ENCODE measurements around the gene EIF1. TPM values are rescaled to one million over a fixed set of nuclear protein-coding genes. Genes with fewer than 3 reads are reported as not detected.

Gene EIF1
- total RNA-seq, 2 donors from 2014 or later, result 99.5 to 120 TPM

DNA sequence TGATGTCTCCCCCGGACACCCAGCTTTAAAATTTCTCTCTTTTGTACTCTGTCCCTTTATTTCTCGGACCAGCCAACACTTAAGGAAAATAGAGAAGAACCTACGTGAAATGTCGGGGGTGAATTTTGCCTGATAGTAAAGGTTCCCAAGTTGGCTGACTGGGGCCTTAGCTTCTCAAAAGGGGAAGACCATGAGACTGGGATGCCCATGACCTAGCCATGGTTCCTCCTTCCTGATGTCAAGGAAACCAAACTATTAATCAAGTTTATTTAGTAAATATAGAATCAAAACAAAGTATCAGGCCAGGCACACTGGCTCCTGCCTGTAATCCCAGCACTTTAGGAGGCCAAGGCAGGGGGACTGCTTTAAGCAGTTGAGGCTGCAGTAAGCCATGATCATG, 2.4 kb upstream of the EIF1 start:
- no peak for TF ChIP-seq CTCF (IDR thresholded peaks at IDR 0.05)
- no peak for TF ChIP-seq POLR2A (IDR thresholded peaks at IDR 0.05)
- intact Hi-C loops (cut with DNase I), result no loop called here
- ATAC-seq (no peak), DNase-seq (no peak)
- H3K9me3 ChIP-seq, result no peaks in the 10 kb centered on the region
- no peaks in the 10 kb centered on the region for H3K27me3 ChIP-seq
- no peak overlapping the region for H3K4me3 ChIP-seq
- H3K27ac ChIP-seq, result no peak overlapping the region
- H3K4me1 ChIP-seq, result peaks cover 28% of the 10 kb centered on the region
- H3K36me3 ChIP-seq (replicated peaks in 1 of 2; ENCODE audit: insufficient read depth in 1 of 2, low read depth in 2 of 2), result peaks cover 15 to 17% of the 10 kb centered on the region in 2 donors
- 92 to 94% methylated on average over 4 of the region's 4 CpGs for WGBS, 2 donors

GRCh38 chr17:41687828-41688640, 651 bp upstream of the EIF1 start:
- intact Hi-C loops (cut with DNase I), result no loop called here
- 3 to 5% methylated on average over 19 to 23 of the region's 23 CpGs for WGBS, 2 donors
- ATAC-seq, result no peak
- no peaks in the 10 kb centered on the region for H3K9me3 ChIP-seq
- DNase-seq, result peak; percentile 64 to 81 (median 69)
- no peaks in the 10 kb centered on the region for H3K27me3 ChIP-seq
- H3K4me1 ChIP-seq, result peaks cover 36% of the 10 kb centered on the region
- no peak overlapping the region for H3K4me3 ChIP-seq
- H3K36me3 ChIP-seq (replicated peaks in 1 of 2; ENCODE audit: insufficient read depth in 1 of 2, low read depth in 2 of 2), result peaks cover 27 to 33% of the 10 kb centered on the region in 2 donors
- H3K27ac ChIP-seq, result peak overlapping the region; percentile 98 to 100 (median 100)
- peak in 3 of 7 experiments; percentile 11 to 31 (median 14) for TF ChIP-seq CTCF (IDR thresholded peaks at IDR 0.05)
- TF ChIP-seq POLR2A (IDR thresholded peaks at IDR 0.05), result no peak

GRCh38 chr17:41689497-41690299, 1.0 kb downstream of the EIF1 start:
- Histone ChIP-seq H3K4me1 (peaks cover 36% of the 10 kb centered on the region), H3K27ac (peak overlapping the region; percentile 100), H3K4me3 (peak overlapping the region; percentile 41 to 98), H3K9me3 (no peaks in the 10 kb centered on the region), H3K27me3 (no peaks in the 10 kb centered on the region), H3K36me3 (replicated peaks in 1 of 2; ENCODE audit: insufficient read depth in 1 of 2, low read depth in 2 of 2) (peaks cover 31 to 35% of the 10 kb centered on the region in 2 donors)
- DNase-seq (peak; percentile 34 to 51 (median 46)), ATAC-seq (no peak)
- intact Hi-C loops (cut with DNase I), result no loop called here
- 1% methylated on average over 10 to 27 of the region's 27 CpGs for WGBS, 2 donors
- TF ChIP-seq POLR2A (IDR thresholded peaks at IDR 0.05) (no peak), CTCF (IDR thresholded peaks at IDR 0.05) (peak; percentile 18 to 80 (median 56))

DNA sequence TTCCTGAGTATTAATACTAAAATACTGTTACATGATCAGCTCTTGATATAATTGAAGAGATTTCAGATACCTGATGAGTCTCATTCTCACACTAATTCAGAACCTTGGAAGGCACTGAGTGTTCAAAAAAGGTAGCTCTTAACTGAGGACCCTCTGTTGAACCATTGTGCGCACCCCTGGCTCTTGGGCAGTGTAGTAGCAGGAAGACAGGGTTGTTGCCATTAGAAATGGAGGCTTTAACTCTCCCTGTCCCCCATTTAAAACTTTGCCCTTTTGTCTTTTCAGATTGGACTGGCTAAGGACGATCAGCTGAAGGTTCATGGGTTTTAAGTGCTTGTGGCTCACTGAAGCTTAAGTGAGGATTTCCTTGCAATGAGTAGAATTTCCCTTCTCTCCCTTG, 1.8 kb downstream of the EIF1 start:
- ATAC-seq, result no peak
- no peaks in the 10 kb centered on the region for H3K9me3 ChIP-seq
- H3K4me1 ChIP-seq, result peaks cover 36% of the 10 kb centered on the region
- DNase-seq, result no peak
- peaks cover 31 to 39% of the 10 kb centered on the region in 2 donors for H3K36me3 ChIP-seq (replicated peaks in 1 of 2; ENCODE audit: insufficient read depth in 1 of 2, low read depth in 2 of 2)
- TF ChIP-seq CTCF (IDR thresholded peaks at IDR 0.05) (no peak), POLR2A (IDR thresholded peaks at IDR 0.05) (no peak)
- 43 to 45% methylated on average over 2 of the region's 2 CpGs for WGBS, 2 donors
- peak overlapping the region in 3 of 4 donors; percentile 100 for H3K27ac ChIP-seq
- intact Hi-C loops (cut with DNase I), result no loop called here
- H3K4me3 ChIP-seq, result no peak overlapping the region
- no peaks in the 10 kb centered on the region for H3K27me3 ChIP-seq
